Caco-2 (cell line): ENCODE data around the gene SERPINB6. TPM values are rescaled to one million over a fixed set of nuclear protein-coding genes. Genes with fewer than 3 reads are reported as not detected.

Experiments
- BruUV-seq: library from RNA; stranded (reverse); fragments of 400-500 nt; replicated peaks from 2 replicates; lab custom pipeline; 2021; lab: Mats Ljungman, UMichigan
- CTCF ChIA-PET: fragments of 300-600 bp; sonication (Branson Sonifier 250); formaldehyde crosslinking; loops from one replicate; lab custom pipeline; 2022; ENCODE audit warnings: antibody characterized with exemption; lab: Charles Lee
- POLR2A ChIA-PET: fragments of 300-600 bp; sonication (Branson Sonifier 250); formaldehyde crosslinking; loops from one replicate; lab custom pipeline; 2022; ENCODE audit warnings: antibody characterized with exemption; lab: Charles Lee
- DNase-seq, 2 experiments: peaks; one replicate each; pipeline versions ENCODE4 v3.0.0 to v3.0.0-alpha.2; 2020 to 2022
- H3K27me3 ChIP-seq: replicated peaks from 2 replicates; pipeline ENCODE4 v1.6.0; 2011; ENCODE audit warnings: low read length; ENCODE audit not compliant: control insufficient read depth, insufficient read depth
- H3K36me3 ChIP-seq: 2 replicates; pipeline ENCODE4 v1.5.1; 2011; ENCODE audit warnings: low read length; ENCODE audit not compliant: control insufficient read depth, insufficient read depth
- H3K4me1 ChIP-seq: fragments of 250-450 bp; sonication (Bioruptor Pico); 2 replicates; pipeline ENCODE4 v1.5.1; 2020; ENCODE audit warnings: mild to moderate bottlenecking
- H3K4me3 ChIP-seq: 2 replicates; pipeline ENCODE4 v1.5.1; 2011; ENCODE audit warnings: low read depth, mild to moderate bottlenecking, control low read depth, low read length
- H3K9me3 ChIP-seq: fragments of 250-450 bp; sonication (Bioruptor Pico); 2 replicates; pipeline ENCODE4 v1.5.1; 2020; ENCODE audit warnings: mild to moderate bottlenecking, moderate library complexity
- H3K27ac Mint-ChIP-seq: one replicate; pipeline ENCODE4 v1.8.0; 2022; ENCODE audit warnings: mixed read lengths; ENCODE audit not compliant: unreplicated experiment
- H3K27me3 Mint-ChIP-seq: one replicate; pipeline ENCODE4 v1.8.0; 2022; ENCODE audit warnings: mixed read lengths; ENCODE audit not compliant: insufficient read depth, unreplicated experiment
- H3K36me3 Mint-ChIP-seq: one replicate; pipeline ENCODE4 v1.8.0; 2022; ENCODE audit warnings: mild to moderate bottlenecking, mixed read lengths; ENCODE audit not compliant: insufficient read depth, unreplicated experiment
- H3K4me1 Mint-ChIP-seq: one replicate; pipeline ENCODE4 v1.8.0; 2022; ENCODE audit warnings: low read depth, mixed read lengths; ENCODE audit not compliant: unreplicated experiment
- H3K4me3 Mint-ChIP-seq: one replicate; pipeline ENCODE4 v1.8.0; 2022; ENCODE audit warnings: mild to moderate bottlenecking, moderate library complexity, mixed read lengths; ENCODE audit not compliant: unreplicated experiment
- H3K9me3 Mint-ChIP-seq: one replicate; pipeline ENCODE4 v1.8.0; 2022; ENCODE audit warnings: mixed read lengths; ENCODE audit not compliant: unreplicated experiment
- intact Hi-C: fragments of 100-400 bp; cut with micrococcal nuclease; formaldehyde crosslinking; loops from one replicate; pipeline ENCODE4 v1.10.0; 2022; ENCODE audit not compliant: unreplicated experiment
- total RNA-seq: library from RNA; stranded (reverse); gene quantifications from 2 replicates; pipeline ENCODE4 v1.2.3, GENCODE V29; 2022
- TF ChIP-seq, protein P1 (sequence below), 2 experiments: fragments of 200-600 bp in 1 of 2; IDR thresholded peaks; 1 replicate in 1 of 2; 2 replicates in 1 of 2; pipeline versions ENCODE4 v1.5.1 to v1.8.0; 2011 to 2022; ENCODE audit warnings: antibody characterized with exemption in 1 of 2, control low read depth in 1 of 2, inconsistent platforms in 1 of 2, low read depth in 1 of 2, low read length in 1 of 2, mild to moderate bottlenecking in 1 of 2, moderate library complexity in 1 of 2; ENCODE audit not compliant: insufficient read depth in 1 of 2, severe bottlenecking in 1 of 2, unreplicated experiment in 1 of 2

The SERPINB6 gene
- total RNA-seq, 1 experiment from 2014 or later: 60.0 TPM

DNA sequence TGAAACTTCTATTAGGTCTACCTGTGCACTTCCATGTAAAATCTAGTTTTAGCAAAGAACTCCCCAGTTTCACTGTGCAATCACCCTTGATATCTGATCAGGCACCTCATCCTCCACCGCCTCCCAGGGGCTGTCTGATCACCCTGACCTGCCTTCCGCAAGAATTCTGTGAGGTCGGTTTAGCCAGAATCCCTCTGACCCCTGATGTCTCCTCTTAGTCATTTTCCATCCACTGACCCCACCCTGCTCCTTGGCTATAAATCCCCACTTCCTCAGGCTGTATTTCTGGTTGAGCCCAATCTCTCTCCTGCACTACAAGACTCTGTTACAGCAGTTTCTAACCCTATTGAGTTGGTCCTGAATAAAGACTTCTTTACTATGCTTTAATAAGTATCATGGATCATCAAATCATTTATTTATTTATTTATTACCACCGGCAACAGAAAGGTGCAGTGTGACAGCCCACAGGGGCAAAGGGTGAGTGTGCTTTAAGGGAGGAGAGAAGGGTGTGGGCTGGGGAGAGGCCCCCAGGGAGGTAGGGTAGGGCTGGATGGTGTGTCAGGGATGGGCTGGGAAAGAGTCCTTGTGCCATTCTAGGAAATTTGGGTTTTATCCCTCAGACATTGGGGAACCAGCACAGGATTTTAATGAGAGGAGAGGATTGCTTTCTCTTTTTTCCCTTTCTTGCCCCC is 11.2 kb upstream of the SERPINB6 start:
- intact Hi-C loops: no loop called here
- Histone ChIP-seq H3K9me3 (no peaks in the 10 kb centered on the region), H3K4me1 (peaks cover 49% of the 10 kb centered on the region), H3K4me3 (no peak overlapping the region), H3K36me3 (no peaks in the 10 kb centered on the region), H3K27me3 (no peaks in the 10 kb centered on the region)
- Mint-ChIP-seq H3K27ac (no peak overlapping the region), H3K4me1 (peaks cover 32% of the 10 kb centered on the region), H3K36me3 (peaks cover 4% of the 10 kb centered on the region), H3K4me3 (no peak overlapping the region), H3K9me3 (no peaks in the 10 kb centered on the region), H3K27me3 (no peaks in the 10 kb centered on the region)
- CTCF ChIA-PET: no interaction called here
- TF ChIP-seq, protein P1, sequence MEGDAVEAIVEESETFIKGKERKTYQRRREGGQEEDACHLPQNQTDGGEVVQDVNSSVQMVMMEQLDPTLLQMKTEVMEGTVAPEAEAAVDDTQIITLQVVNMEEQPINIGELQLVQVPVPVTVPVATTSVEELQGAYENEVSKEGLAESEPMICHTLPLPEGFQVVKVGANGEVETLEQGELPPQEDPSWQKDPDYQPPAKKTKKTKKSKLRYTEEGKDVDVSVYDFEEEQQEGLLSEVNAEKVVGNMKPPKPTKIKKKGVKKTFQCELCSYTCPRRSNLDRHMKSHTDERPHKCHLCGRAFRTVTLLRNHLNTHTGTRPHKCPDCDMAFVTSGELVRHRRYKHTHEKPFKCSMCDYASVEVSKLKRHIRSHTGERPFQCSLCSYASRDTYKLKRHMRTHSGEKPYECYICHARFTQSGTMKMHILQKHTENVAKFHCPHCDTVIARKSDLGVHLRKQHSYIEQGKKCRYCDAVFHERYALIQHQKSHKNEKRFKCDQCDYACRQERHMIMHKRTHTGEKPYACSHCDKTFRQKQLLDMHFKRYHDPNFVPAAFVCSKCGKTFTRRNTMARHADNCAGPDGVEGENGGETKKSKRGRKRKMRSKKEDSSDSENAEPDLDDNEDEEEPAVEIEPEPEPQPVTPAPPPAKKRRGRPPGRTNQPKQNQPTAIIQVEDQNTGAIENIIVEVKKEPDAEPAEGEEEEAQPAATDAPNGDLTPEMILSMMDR (IDR thresholded peaks at IDR 0.05; ENCODE audit: insufficient read depth in 1 of 2, low read depth in 1 of 2, low read length in 1 of 2, severe bottlenecking in 1 of 2, unreplicated experiment in 1 of 2): no peak
- POLR2A ChIA-PET: no interaction called here
- no peak for DNase-seq
- BruUV-seq: no TSS peak

DNA sequence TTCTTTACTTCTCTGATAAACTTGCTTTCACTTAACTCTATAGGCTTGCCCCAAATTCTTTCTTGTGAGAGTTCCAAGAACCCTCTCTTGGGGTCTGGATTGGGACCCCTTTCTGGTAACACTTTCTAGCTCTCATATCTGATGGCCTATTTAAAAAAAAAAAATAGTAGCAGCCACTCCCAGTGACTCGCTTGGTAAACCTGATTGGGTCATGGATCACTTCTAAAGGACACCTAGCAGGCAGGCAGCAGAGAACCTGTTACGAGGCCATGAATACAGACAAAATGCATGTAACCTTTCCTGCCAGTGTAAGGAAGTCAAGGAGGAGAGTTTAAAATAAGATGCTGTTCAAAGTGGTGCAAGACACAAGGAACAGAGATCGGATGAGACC is 9.1 kb upstream of the SERPINB6 start:
- Mint-ChIP-seq H3K27me3 (no peaks in the 10 kb centered on the region), H3K36me3 (no peaks in the 10 kb centered on the region), H3K9me3 (no peaks in the 10 kb centered on the region), H3K4me1 (peaks cover 26% of the 10 kb centered on the region), H3K27ac (peak overlapping the region; percentile 61), H3K4me3 (no peak overlapping the region)
- TF ChIP-seq, protein P1 (IDR thresholded peaks at IDR 0.05; ENCODE audit: insufficient read depth in 1 of 2, low read depth in 1 of 2, low read length in 1 of 2, severe bottlenecking in 1 of 2, unreplicated experiment in 1 of 2): no peak
- intact Hi-C loops: loop anchor here (1.0 kb wide), 1 partner anchor 8 kb away; no protein-coding TSS in a partner anchor
- Histone ChIP-seq H3K4me1 (peaks cover 49% of the 10 kb centered on the region), H3K4me3 (no peak overlapping the region), H3K36me3 (no peaks in the 10 kb centered on the region), H3K27me3 (no peaks in the 10 kb centered on the region), H3K9me3 (no peaks in the 10 kb centered on the region)
- CTCF ChIA-PET: interaction anchor here (0.9 to 1.1 kb wide), 3 partner anchors 8 to 189 kb away, joined by 4 to 5 read pairs (median 4); no protein-coding TSS in a partner anchor
- POLR2A ChIA-PET: interaction anchor here (1.5 kb wide), 1 partner anchor 9 kb away, joined by 9 read pairs; no protein-coding TSS in a partner anchor
- BruUV-seq: no TSS peak
- no peak for DNase-seq

DNA sequence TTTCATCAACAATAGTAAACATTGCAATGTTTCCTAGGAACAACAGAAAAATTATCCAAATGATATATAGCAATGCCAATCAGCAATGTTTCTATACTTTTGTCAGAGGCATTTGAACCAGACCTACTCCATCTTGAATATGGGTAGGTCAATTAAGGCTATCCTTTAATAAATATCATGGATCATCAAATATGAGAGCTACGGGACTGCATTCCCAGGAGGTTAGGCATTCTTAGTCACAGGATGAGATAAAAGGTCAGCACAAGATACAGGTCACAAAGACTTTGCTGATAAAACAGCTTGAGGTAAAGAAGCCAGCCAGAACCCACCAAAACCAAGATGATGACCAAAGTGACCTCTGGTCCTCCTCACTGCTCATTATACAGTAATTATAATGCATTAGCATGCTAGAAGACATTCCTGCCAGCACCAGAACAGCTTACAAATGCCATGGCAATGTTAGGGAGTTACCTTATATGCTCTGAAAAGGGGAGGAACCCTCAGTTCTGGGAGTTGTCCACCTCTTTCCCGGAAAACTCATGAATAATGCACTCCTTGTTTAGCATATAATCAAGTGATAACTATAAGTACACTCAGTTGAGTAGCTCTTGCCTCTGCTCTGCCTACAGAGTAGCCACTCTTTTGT is 8.6 kb upstream of the SERPINB6 start:
- intact Hi-C loops: loop anchor here (1.0 kb wide), 1 partner anchor 8 kb away; no protein-coding TSS in a partner anchor
- no peak for DNase-seq
- Histone ChIP-seq H3K27me3 (no peaks in the 10 kb centered on the region), H3K9me3 (no peaks in the 10 kb centered on the region), H3K36me3 (no peaks in the 10 kb centered on the region), H3K4me3 (no peak overlapping the region), H3K4me1 (peaks cover 49% of the 10 kb centered on the region)
- peak overlapping the region; percentile 61 for H3K27ac Mint-ChIP-seq
- no peak overlapping the region for H3K4me3 Mint-ChIP-seq
- H3K27me3 Mint-ChIP-seq: no peaks in the 10 kb centered on the region
- no TSS peak for BruUV-seq
- H3K9me3 Mint-ChIP-seq: no peaks in the 10 kb centered on the region
- ChIA-PET POLR2A (interaction anchor here (1.5 kb wide), 1 partner anchor 9 kb away, joined by 9 read pairs; no protein-coding TSS in a partner anchor), CTCF (interaction anchor here (0.9 to 1.1 kb wide), 3 partner anchors 9 to 189 kb away, joined by 4 to 5 read pairs (median 4); no protein-coding TSS in a partner anchor)
- peaks cover 26% of the 10 kb centered on the region for H3K4me1 Mint-ChIP-seq
- TF ChIP-seq, protein P1 (IDR thresholded peaks at IDR 0.05; ENCODE audit: insufficient read depth in 1 of 2, low read depth in 1 of 2, low read length in 1 of 2, severe bottlenecking in 1 of 2, unreplicated experiment in 1 of 2): no peak
- H3K36me3 Mint-ChIP-seq: no peaks in the 10 kb centered on the region
